ENCODE data around the gene SCN1B. TPM values are rescaled to one million over a fixed set of nuclear protein-coding genes. Genes with fewer than 3 reads are reported as not detected.

Gene SCN1B
- polyA plus RNA-seq, 2 of the 4 experiments (the other 2 are of a cell fraction), result 11.0 to 11.3 TPM

DNA sequence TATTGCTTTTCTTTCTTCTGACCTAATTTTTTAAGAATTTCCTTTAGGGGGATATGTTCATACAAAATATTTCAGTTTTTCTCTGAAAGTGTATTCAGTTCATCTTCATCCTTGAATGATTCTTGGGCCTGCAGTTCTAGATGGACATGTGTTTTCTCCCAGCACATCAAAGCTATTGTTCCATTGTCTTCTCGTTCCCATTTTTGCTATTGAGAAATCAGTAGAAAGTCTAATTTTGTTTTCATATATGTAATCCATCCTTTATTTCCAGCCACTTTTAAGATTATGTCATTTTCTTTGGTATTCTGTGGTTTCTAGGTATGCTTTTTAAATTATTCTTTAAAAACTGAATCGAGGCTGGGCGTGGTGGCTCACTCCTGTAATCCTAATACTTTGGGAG lies 46.0 kb upstream of the SCN1B start (continued):
- TF ChIP-seq CTCF (IDR thresholded peaks at IDR 0.05) (no peak), JUNB (IDR thresholded peaks at IDR 0.05) (no peak), KDM5A (IDR thresholded peaks at IDR 0.05) (no peak), CEBPB (IDR thresholded peaks at IDR 0.05) (no peak)

DNA sequence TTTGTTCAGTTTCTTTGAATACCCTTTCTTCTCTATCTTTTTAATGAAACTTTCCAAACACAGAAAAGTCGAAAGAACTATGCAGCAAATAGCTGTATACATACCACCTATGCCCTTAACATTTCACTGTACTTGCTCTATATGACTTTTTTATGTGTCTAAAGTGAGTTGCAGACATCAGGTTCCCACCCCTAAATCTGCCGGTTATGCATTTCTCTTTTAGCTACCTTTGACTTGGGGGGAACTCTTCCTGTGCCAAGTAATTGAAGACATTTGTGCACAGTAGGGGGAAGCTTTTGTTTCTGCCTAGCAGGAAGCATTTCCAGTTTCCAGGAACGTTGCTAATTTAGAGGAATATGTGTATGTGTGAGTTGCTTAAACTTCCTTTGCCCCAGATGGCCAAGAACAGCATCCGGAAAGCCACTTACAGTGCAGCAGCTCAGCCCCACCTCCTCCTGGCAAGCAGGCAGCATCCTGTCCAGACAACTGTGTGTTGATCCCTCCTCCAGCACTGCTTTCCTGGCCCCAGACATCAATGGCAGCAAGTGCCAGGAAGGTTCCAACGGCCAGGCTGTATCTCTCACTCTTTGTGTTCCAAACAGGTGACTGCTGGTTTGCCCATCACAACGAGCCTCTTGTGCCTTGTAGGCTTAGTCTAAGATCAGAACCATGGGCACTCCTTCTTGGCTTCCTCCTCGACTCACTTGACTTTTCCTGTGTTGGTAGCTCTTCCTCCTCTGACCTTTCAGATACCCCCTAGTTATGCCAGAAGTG lies 44.8 kb upstream of the SCN1B start:
- 41% methylated on average over 7 of the region's 7 CpGs for WGBS (ENCODE audit: missing lambda C conversion rate)
- ChIA-PET POLR2A (interaction anchor here (1.5 to 2.1 kb wide), 2 partner anchors 14 to 21 kb away, joined by 5 to 6 read pairs; partner anchors contain the start of gene GRAMD1A), CTCF (interaction anchor here (1.5 to 61.4 kb wide), 7 partner anchors 12 to 129 kb away, joined by 4 to 1860 read pairs (median 6); partner anchors contain the start of genes GRAMD1A and SCN1B)

More for the DNA sequence above, 44.8 kb upstream of the SCN1B start:
- peaks cover 32% of the 10 kb centered on the region for H3K9me3 ChIP-seq
- no peak overlapping the region for H3K4me2 ChIP-seq
- DNase-seq (ENCODE audit: low read depth in 1 of 2, low spot score in 1 of 2) (no peak), ATAC-seq (peak in 1 of 2 experiments; percentile 36; a peak in 1 of 6 replicates), FAIRE-seq (peak; percentile 59)
- H3K27ac ChIP-seq, result no peak overlapping the region
- no peak for TF ChIP-seq ATOH8 (CRISPR knock-in tag; IDR thresholded peaks at IDR 0.05; ENCODE audit: low read depth)
- TF ChIP-seq, protein P1, sequence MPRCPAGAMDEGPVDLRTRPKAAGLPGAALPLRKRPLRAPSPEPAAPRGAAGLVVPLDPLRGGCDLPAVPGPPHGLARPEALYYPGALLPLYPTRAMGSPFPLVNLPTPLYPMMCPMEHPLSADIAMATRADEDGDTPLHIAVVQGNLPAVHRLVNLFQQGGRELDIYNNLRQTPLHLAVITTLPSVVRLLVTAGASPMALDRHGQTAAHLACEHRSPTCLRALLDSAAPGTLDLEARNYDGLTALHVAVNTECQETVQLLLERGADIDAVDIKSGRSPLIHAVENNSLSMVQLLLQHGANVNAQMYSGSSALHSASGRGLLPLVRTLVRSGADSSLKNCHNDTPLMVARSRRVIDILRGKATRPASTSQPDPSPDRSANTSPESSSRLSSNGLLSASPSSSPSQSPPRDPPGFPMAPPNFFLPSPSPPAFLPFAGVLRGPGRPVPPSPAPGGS (IDR thresholded peaks at IDR 0.05), result no peak
- no peak for TF ChIP-seq CTCF (IDR thresholded peaks at IDR 0.05)
- TF ChIP-seq ZC3H11A (IDR thresholded peaks at IDR 0.05), result no peak
- TF ChIP-seq, protein P2, sequence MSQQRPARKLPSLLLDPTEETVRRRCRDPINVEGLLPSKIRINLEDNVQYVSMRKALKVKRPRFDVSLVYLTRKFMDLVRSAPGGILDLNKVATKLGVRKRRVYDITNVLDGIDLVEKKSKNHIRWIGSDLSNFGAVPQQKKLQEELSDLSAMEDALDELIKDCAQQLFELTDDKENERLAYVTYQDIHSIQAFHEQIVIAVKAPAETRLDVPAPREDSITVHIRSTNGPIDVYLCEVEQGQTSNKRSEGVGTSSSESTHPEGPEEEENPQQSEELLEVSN (IDR thresholded peaks at IDR 0.05; ENCODE audit: borderline replicate concordance, low read depth), result no peak
- TF ChIP-seq FOSB (CRISPR knock-in tag; IDR thresholded peaks at IDR 0.05), result no peak
- TF ChIP-seq HEYL (CRISPR knock-in tag; IDR thresholded peaks at IDR 0.05), result no peak
- TF ChIP-seq SREBF2 (IDR thresholded peaks at IDR 0.05), result no peak
- no peak for TF ChIP-seq EP300 (IDR thresholded peaks at IDR 0.05)
- no peak for TF ChIP-seq ESRRA (IDR thresholded peaks at IDR 0.05; ENCODE audit: borderline replicate concordance, low read length)
- TF ChIP-seq FOXS1 (CRISPR knock-in tag; IDR thresholded peaks at IDR 0.05), result no peak
- TF ChIP-seq MAZ (IDR thresholded peaks at IDR 0.05; ENCODE audit: borderline replicate concordance, low read depth, low read length), result no peak
- TF ChIP-seq KDM5A (IDR thresholded peaks at IDR 0.05), result no peak
- TF ChIP-seq FOSL2 (IDR thresholded peaks at IDR 0.05), result no peak
- no peak for TF ChIP-seq FOSL2 (CRISPR knock-in tag; IDR thresholded peaks at IDR 0.05)
- no peak for TF ChIP-seq RAD21 (conservative IDR thresholded peaks at IDR 0.05 in 1 of 2, IDR thresholded peaks at IDR 0.05 in 1 of 2)
- no peak overlapping the region for H3K4me3 ChIP-seq
- H3K4me1 ChIP-seq, result no peaks in the 10 kb centered on the region
